OCI-LY3 (cell line): ENCODE data around the gene CHST8.

Experiments used
- CTCF ChIP-seq: fragments of 200-600, 300-600 bp; sonication (generic); IDR thresholded peaks from 2 replicates; pipeline ENCODE4 v1.5.1; 2014; ENCODE audit warnings: antibody characterized with exemption, low read length, low read depth
- EZH2phosphoT487 ChIP-seq: fragments of 200-600 bp; shearing (Covaris generic); IDR thresholded peaks from 2 replicates; pipeline ENCODE4 v1.6.1; 2018; ENCODE audit warnings: antibody characterized with exemption, mixed run types, low read depth

- TF ChIP-seq CTCF = no peak
- no peak for TF ChIP-seq EZH2phosphoT487
Observed at GRCh38 chr19:33798681-33799111, 176.9 kb downstream of the CHST8 start.
